Ascending aorta (tissue), 2 donors: ENCODE data around the gene NRDE2. TPM values are rescaled to one million over a fixed set of nuclear protein-coding genes. Genes with fewer than 3 reads are reported as not detected.
A peak's percentile ranks its signal among the peaks of the same experiment; 100 is the strongest.

Experiments
- DNase-seq, 2 donors: peaks; one replicate each; pipeline ENCODE4 v3.0.0-alpha.2; 2019; ENCODE audit warnings: low spot score in 2 of 2
- H3K27ac ChIP-seq, 2 donors: fragments of 200-600 bp; sonication (generic); one replicate each; pipeline ENCODE4 v1.5.1; 2016 to 2017; ENCODE audit warnings: mild to moderate bottlenecking in 1 of 2
- H3K27me3 ChIP-seq: fragments of 200-600 bp; sonication (generic); one replicate; pipeline ENCODE4 v1.5.1; 2017
- H3K36me3 ChIP-seq, 2 donors: fragments of 200-600 bp; sonication (generic); one replicate each; pipeline ENCODE4 v1.5.1; 2016
- H3K4me1 ChIP-seq, 2 donors: fragments of 200-600 bp; sonication (generic); one replicate each; pipeline ENCODE4 v1.5.1; 2016 to 2017; ENCODE audit warnings: mild to moderate bottlenecking in 1 of 2
- H3K4me3 ChIP-seq, 2 donors: fragments of 200-600 bp; sonication (generic); one replicate each; pipeline ENCODE4 v1.5.1; 2016 to 2017; ENCODE audit warnings: mild to moderate bottlenecking in 1 of 2
- H3K9me3 ChIP-seq, 2 donors: fragments of 200-600 bp; sonication (generic); one replicate each; pipeline ENCODE4 v1.5.1; 2016
- CTCF ChIP-seq, 3 experiments: fragments of 200-600 bp in 2 of 3; fragments of 450-650 bp in 1 of 3; sonication (generic) in 2 of 3; IDR thresholded peaks; one replicate each; pipeline ENCODE4 v1.5.1; 2016 to 2019; ENCODE audit warnings: antibody characterized with exemption in 3 of 3, mild to moderate bottlenecking in 1 of 3, moderate library complexity in 1 of 3
- intact Hi-C: fragments of 100-400 bp; cut with DNase I; formaldehyde crosslinking; loops from one replicate; pipeline ENCODE4 v1.15.1; 2023
- total RNA-seq: library from RNA; depleted of rRNA; stranded (reverse); fragments of >200 nt; gene quantifications from one replicate; pipeline ENCODE4 v1.1.0, GENCODE V29; 2016

The NRDE2 gene
- total RNA-seq, 1 donor from 2014 or later: 9.2 TPM

GRCh38 chr14:90290337-90291011 lies 41.3 kb downstream of the NRDE2 start:
- H3K27me3 ChIP-seq: no peaks in the 10 kb centered on the region
- H3K9me3 ChIP-seq: no peaks in the 10 kb centered on the region
- H3K27ac ChIP-seq: no peak overlapping the region
- no peak overlapping the region for H3K4me3 ChIP-seq
- H3K36me3 ChIP-seq: peaks cover 48 to 72% of the 10 kb centered on the region in 2 donors
- no peak for DNase-seq
- TF ChIP-seq CTCF (IDR thresholded peaks at IDR 0.05): no peak
- H3K4me1 ChIP-seq: no peaks in the 10 kb centered on the region
- intact Hi-C loops: no loop called here

- intact Hi-C loops: no loop called here
- Histone ChIP-seq H3K4me1 (no peaks in the 10 kb centered on the region), H3K36me3 (peaks cover 48 to 67% of the 10 kb centered on the region in 2 donors), H3K9me3 (no peaks in the 10 kb centered on the region), H3K4me3 (no peak overlapping the region), H3K27me3 (no peaks in the 10 kb centered on the region), H3K27ac (peak overlapping the region in 1 of 2 donors; percentile 8)
- no peak for DNase-seq
- TF ChIP-seq CTCF (IDR thresholded peaks at IDR 0.05): no peak
These were observed 42.9 kb downstream of the NRDE2 start for GRCh38 chr14:90288651-90289355.

GRCh38 chr14:90287791-90288190 lies 44.0 kb downstream of the NRDE2 start:
- Histone ChIP-seq H3K9me3 (no peaks in the 10 kb centered on the region), H3K4me1 (no peaks in the 10 kb centered on the region), H3K27ac (no peak overlapping the region), H3K27me3 (no peaks in the 10 kb centered on the region), H3K4me3 (no peak overlapping the region), H3K36me3 (peaks cover 48 to 73% of the 10 kb centered on the region in 2 donors)
- intact Hi-C loops: no loop called here
- no peak for TF ChIP-seq CTCF (IDR thresholded peaks at IDR 0.05)
- DNase-seq: no peak

- Histone ChIP-seq H3K27me3 (no peaks in the 10 kb centered on the region), H3K4me3 (no peak overlapping the region), H3K9me3 (no peaks in the 10 kb centered on the region), H3K4me1 (no peaks in the 10 kb centered on the region), H3K27ac (no peak overlapping the region), H3K36me3 (peaks cover 22 to 55% of the 10 kb centered on the region in 2 donors)
- no peak for DNase-seq
- TF ChIP-seq CTCF (IDR thresholded peaks at IDR 0.05): no peak
- intact Hi-C loops: no loop called here
These were observed 50.0 kb downstream of the NRDE2 start for GRCh38 chr14:90281756-90282155.

GRCh38 chr14:90281261-90281660 lies 50.5 kb downstream of the NRDE2 start:
- intact Hi-C loops: no loop called here
- Histone ChIP-seq H3K9me3 (no peaks in the 10 kb centered on the region), H3K4me3 (no peak overlapping the region), H3K36me3 (peaks cover 18 to 54% of the 10 kb centered on the region in 2 donors), H3K27me3 (no peaks in the 10 kb centered on the region), H3K4me1 (no peaks in the 10 kb centered on the region), H3K27ac (peak overlapping the region in 1 of 2 donors; percentile 10)
- no peak for TF ChIP-seq CTCF (IDR thresholded peaks at IDR 0.05)
- no peak for DNase-seq
